Osteocyte (in vitro differentiated cells): ENCODE measurements around the gene RAB41. TPM values are rescaled to one million over a fixed set of nuclear protein-coding genes. Genes with fewer than 3 reads are reported as not detected.

Source experiments
- DNase-seq: peaks from one replicate; pipeline ENCODE4 v3.0.0; 2021; ENCODE audit warnings: mixed read lengths; ENCODE audit not compliant: unreplicated experiment; ENCODE audit errors: extremely low spot score
- H3K27ac Mint-ChIP-seq: one replicate; pipeline ENCODE4 v1.8.0; 2021; ENCODE audit warnings: mild to moderate bottlenecking, mixed read lengths; ENCODE audit not compliant: unreplicated experiment
- H3K27me3 Mint-ChIP-seq: one replicate; pipeline ENCODE4 v1.8.0; 2021; ENCODE audit warnings: mixed read lengths; ENCODE audit not compliant: unreplicated experiment
- H3K36me3 Mint-ChIP-seq: one replicate; pipeline ENCODE4 v1.8.0; 2021; ENCODE audit warnings: mixed read lengths; ENCODE audit not compliant: unreplicated experiment
- H3K4me1 Mint-ChIP-seq: one replicate; pipeline ENCODE4 v1.8.0; 2021; ENCODE audit warnings: mixed read lengths; ENCODE audit not compliant: unreplicated experiment
- H3K4me3 Mint-ChIP-seq: one replicate; pipeline ENCODE4 v1.8.0; 2021; ENCODE audit warnings: mild to moderate bottlenecking, moderate library complexity, mixed read lengths; ENCODE audit not compliant: unreplicated experiment
- H3K9me3 Mint-ChIP-seq: one replicate; pipeline ENCODE4 v1.8.0; 2021; ENCODE audit warnings: mixed read lengths; ENCODE audit not compliant: unreplicated experiment
- total RNA-seq: library from RNA; stranded (reverse); gene quantifications from 2 replicates; pipeline ENCODE4 v1.2.1, GENCODE V29; 2021
- TF ChIP-seq, protein P1 (sequence below): fragments of 200-600 bp; sonication (generic); IDR thresholded peaks from 2 replicates; pipeline ENCODE4 v1.5.0; 2021; ENCODE audit warnings: antibody characterized with exemption, mild to moderate bottlenecking, moderate library complexity

The RAB41 gene
- total RNA-seq, 1 donor from 2014 or later: not detected

DNA sequence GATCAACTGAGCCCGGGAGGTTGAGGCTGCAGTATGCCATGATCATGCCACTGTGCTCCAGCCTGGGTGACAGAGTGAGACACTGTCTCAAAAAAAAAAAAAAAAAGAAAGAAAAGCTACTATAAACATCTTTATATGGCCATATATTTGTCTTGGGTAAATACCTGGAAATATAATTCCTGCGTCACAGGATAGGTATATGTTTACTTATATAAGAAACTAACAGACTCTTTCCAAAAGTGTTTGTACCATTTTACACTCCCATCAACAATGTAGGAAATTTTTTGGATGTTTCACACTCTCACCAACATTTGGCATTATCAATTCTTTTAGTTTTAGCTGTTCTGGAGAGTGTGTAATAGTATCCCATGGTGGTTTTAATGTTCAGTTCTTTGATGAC, 34.7 kb upstream of the RAB41 start:
- TF ChIP-seq, protein P1, sequence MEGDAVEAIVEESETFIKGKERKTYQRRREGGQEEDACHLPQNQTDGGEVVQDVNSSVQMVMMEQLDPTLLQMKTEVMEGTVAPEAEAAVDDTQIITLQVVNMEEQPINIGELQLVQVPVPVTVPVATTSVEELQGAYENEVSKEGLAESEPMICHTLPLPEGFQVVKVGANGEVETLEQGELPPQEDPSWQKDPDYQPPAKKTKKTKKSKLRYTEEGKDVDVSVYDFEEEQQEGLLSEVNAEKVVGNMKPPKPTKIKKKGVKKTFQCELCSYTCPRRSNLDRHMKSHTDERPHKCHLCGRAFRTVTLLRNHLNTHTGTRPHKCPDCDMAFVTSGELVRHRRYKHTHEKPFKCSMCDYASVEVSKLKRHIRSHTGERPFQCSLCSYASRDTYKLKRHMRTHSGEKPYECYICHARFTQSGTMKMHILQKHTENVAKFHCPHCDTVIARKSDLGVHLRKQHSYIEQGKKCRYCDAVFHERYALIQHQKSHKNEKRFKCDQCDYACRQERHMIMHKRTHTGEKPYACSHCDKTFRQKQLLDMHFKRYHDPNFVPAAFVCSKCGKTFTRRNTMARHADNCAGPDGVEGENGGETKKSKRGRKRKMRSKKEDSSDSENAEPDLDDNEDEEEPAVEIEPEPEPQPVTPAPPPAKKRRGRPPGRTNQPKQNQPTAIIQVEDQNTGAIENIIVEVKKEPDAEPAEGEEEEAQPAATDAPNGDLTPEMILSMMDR: no peak
- peaks cover 2% of the 10 kb centered on the region for H3K27me3 Mint-ChIP-seq
- no peak overlapping the region for H3K4me3 Mint-ChIP-seq
- no peak for DNase-seq
- H3K36me3 Mint-ChIP-seq: peaks cover 2% of the 10 kb centered on the region
- H3K9me3 Mint-ChIP-seq: peaks cover 10% of the 10 kb centered on the region
- no peaks in the 10 kb centered on the region for H3K4me1 Mint-ChIP-seq
- H3K27ac Mint-ChIP-seq: no peak overlapping the region

DNA sequence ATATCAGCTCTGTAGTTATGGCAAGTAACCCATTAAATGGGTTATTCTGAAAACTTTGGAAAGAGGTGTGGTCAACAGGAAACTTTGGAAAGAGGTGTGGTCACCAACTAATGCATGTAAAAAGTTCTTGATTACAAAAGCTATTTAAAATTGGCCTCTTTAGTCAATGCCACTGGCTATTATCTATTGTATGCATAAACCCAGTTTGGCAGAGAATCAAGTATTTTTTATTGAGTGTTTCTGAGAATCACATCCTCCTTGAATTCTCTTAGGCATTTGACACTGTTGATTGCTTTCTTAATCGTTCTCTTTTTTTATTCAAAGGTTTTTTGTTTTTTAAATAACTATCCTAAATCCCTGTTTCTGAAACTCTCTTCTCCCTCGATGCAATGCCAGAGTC, 29.5 kb upstream of the RAB41 start:
- Mint-ChIP-seq H3K27me3 (peaks cover 2% of the 10 kb centered on the region), H3K27ac (no peak overlapping the region), H3K36me3 (peaks cover 2% of the 10 kb centered on the region), H3K4me3 (no peak overlapping the region), H3K9me3 (peaks cover 17% of the 10 kb centered on the region), H3K4me1 (no peaks in the 10 kb centered on the region)
- DNase-seq: no peak
- TF ChIP-seq, protein P1: no peak

DNA sequence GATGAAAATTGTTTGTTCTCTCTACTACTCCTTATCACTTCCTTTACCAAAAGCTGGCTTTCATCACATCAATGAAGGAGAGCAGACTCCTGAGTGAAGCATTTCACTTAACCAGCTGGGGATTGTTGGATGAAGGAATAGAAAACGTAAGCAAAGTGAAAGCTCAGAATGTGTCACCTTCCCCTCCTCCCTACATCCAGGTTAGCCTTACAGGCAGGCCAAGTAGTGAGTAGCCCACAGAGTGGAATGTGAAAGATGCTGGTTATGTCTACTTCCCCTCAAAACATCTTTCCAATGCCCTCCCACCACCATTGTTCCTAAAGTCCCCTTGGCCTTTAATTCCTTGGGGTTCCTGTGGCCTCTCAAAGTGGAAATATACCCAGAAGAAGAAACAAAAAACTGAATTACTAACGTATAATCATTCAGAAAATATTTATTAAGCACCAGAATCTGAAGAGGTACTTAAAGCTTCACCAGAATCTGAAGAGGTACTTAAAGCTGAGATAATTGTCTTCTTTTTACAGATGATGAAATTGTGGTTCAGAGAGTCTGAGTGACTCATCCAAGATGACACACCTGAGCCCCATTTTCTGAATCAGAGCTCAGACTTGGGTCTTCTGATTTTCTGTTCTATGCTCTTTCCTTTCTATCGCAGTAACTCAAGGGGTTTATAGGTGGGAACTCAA, 28.5 kb upstream of the RAB41 start:
- no peak for DNase-seq
- peaks cover 17% of the 10 kb centered on the region for H3K9me3 Mint-ChIP-seq
- no peak overlapping the region for H3K27ac Mint-ChIP-seq
- TF ChIP-seq, protein P1: no peak
- H3K36me3 Mint-ChIP-seq: peaks cover 2% of the 10 kb centered on the region
- H3K4me3 Mint-ChIP-seq: no peak overlapping the region
- H3K4me1 Mint-ChIP-seq: no peaks in the 10 kb centered on the region
- H3K27me3 Mint-ChIP-seq: peaks cover 2% of the 10 kb centered on the region

DNA sequence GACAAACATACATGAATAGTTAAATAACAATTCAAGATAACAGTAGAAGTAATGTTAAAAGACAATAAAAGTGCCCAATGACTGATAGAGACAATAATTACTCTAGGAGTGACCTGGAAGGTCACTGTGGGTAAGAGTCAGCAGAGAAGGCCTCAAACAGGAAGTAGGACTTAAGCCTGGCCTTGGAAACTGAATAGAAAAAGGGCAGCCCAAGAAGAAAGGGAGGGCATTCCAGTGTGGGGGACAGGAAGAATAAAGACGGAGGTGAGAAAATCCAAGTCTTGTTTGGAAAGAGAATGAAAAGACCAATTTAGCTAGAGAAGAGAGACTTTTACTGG, 27.9 kb upstream of the RAB41 start:
- no peak for DNase-seq
- Mint-ChIP-seq H3K27me3 (peaks cover 2% of the 10 kb centered on the region), H3K9me3 (peaks cover 17% of the 10 kb centered on the region), H3K27ac (no peak overlapping the region), H3K4me3 (no peak overlapping the region), H3K4me1 (no peaks in the 10 kb centered on the region), H3K36me3 (peaks cover 2% of the 10 kb centered on the region)
- TF ChIP-seq, protein P1: no peak

DNA sequence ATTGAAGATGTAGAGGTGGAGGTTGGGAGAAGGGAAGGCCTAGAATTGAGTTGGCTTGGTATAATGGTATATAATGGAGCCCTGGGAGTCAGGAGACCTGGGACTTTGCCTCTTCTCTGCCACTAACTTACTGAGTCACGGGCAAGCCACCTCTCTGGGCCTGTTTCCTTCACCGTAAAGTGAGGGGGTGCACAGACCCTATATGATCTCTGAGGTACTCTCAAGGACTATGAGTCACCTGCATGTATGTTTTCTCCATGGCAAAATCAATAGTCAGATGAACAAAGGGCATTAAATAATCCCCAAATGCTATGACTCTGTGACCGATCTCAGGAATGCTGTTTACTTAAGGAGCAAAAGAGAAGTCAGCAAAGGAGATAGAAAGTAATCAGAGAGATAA, 27.1 kb upstream of the RAB41 start:
- TF ChIP-seq, protein P1: no peak
- H3K4me1 Mint-ChIP-seq: no peaks in the 10 kb centered on the region
- H3K36me3 Mint-ChIP-seq: peaks cover 2% of the 10 kb centered on the region
- H3K27ac Mint-ChIP-seq: no peak overlapping the region
- no peak overlapping the region for H3K4me3 Mint-ChIP-seq
- H3K9me3 Mint-ChIP-seq: peaks cover 17% of the 10 kb centered on the region
- no peak for DNase-seq
- H3K27me3 Mint-ChIP-seq: peaks cover 2% of the 10 kb centered on the region
